Iris pigment epithelial cell (primary cell): ENCODE results near the gene IL1A.

Source experiments
- DNase-seq: peaks from one replicate; pipeline ENCODE4 v3.0.0-alpha.2; 2011; ENCODE audit warnings: low read depth

Gene IL1A

GRCh38 chr2:112726487-112727190 lies 57.7 kb downstream of the IL1A start:
- peak; percentile 85 for DNase-seq

GRCh38 chr2:112725545-112726457 lies 58.5 kb downstream of the IL1A start:
- DNase-seq: no peak

- no peak for DNase-seq
Observed at GRCh38 chr2:112724591-112725525, 59.4 kb downstream of the IL1A start.

- DNase-seq: no peak
Observed at GRCh38 chr2:112723995-112724394, 60.3 kb downstream of the IL1A start.
